Testis (tissue), 3 donors: ENCODE measurements around the gene CEP290. TPM values are rescaled to one million over a fixed set of nuclear protein-coding genes. Genes with fewer than 3 reads are reported as not detected.

Experiments
- DNase-seq: peaks from one replicate; pipeline ENCODE4 v3.0.0-alpha.2; 2019
- H3K27ac ChIP-seq, 2 donors: fragments of 200-600 bp; sonication (generic); one replicate each; pipeline ENCODE4 v1.5.1; 2019
- H3K27me3 ChIP-seq: fragments of 200-600 bp; sonication (generic); one replicate; pipeline ENCODE4 v1.5.1; 2019
- H3K36me3 ChIP-seq: fragments of 200-600 bp; sonication (generic); one replicate; pipeline ENCODE4 v1.5.1; 2017; ENCODE audit warnings: low read depth; ENCODE audit errors: missing control alignments
- H3K4me1 ChIP-seq: fragments of 200-600 bp; sonication (generic); one replicate; pipeline ENCODE4 v1.5.1; 2019
- H3K4me3 ChIP-seq, 2 donors: fragments of 200-600 bp; sonication (generic); one replicate each; pipeline ENCODE4 v1.5.1; 2017 to 2019
- H3K9me3 ChIP-seq: fragments of 200-600 bp; sonication (generic); one replicate; pipeline ENCODE4 v1.5.1; 2017
- CTCF ChIP-seq, 3 experiments: fragments of 450-650 bp in 2 of 3; fragments of 200-600 bp in 1 of 3; sonication (generic) in 1 of 3; IDR thresholded peaks; one replicate each; pipeline ENCODE4 v1.5.1; 2016 to 2019; ENCODE audit warnings: antibody characterized with exemption in 3 of 3, mild to moderate bottlenecking in 2 of 3, moderate library complexity in 1 of 3
- POLR2A ChIP-seq: fragments of 450-650 bp; IDR thresholded peaks from one replicate; pipeline ENCODE4 v1.6.1; 2017; ENCODE audit warnings: antibody characterized with exemption, mild to moderate bottlenecking, moderate library complexity
- WGBS, 2 donors: methylation state at CpG; one replicate each; pipeline ENCODE4 v1.1.5; 2018; 5-methylcytosine and 5-hydroxymethylcytosine counted together
- intact Hi-C: fragments of 100-400 bp; cut with DNase I; formaldehyde crosslinking; loops from one replicate; pipeline ENCODE4 v1.15.1; 2023; ENCODE audit warnings: low total_unique reads
- polyA plus RNA-seq: library from polyadenylated mRNA; stranded (reverse); fragments of 350-450 nt; fragmentation: Illumina TruSeq; extraction: RNeasy Lipid Tissue Mini Kit (QIAGEN cat#74804); gene quantifications from one replicate; pipeline ENCODE4 v1.2.3, GENCODE V29; 2014; ENCODE audit warnings: low read depth, low replicate concordance; ENCODE audit not compliant: insufficient read depth
- total RNA-seq, 2 donors: library from RNA; depleted of rRNA; stranded (reverse); fragments of >200 nt; gene quantifications; one replicate each; pipeline ENCODE4 v1.2.3, GENCODE V29; 2016

CEP290 gene
- total and polyA plus RNA-seq, 3 donors from 2014 or later: 5.0 to 48.5 (median 46.0) TPM

- no peak overlapping the region for H3K4me3 ChIP-seq
- DNase-seq: no peak
- 92 to 96% methylated on average over 3 of the region's 3 CpGs for WGBS, 2 donors
- no peaks in the 10 kb centered on the region for H3K27me3 ChIP-seq
- H3K36me3 ChIP-seq: no peaks in the 10 kb centered on the region
- H3K27ac ChIP-seq: no peak overlapping the region
- H3K9me3 ChIP-seq: no peaks in the 10 kb centered on the region
- no peaks in the 10 kb centered on the region for H3K4me1 ChIP-seq
- TF ChIP-seq CTCF (IDR thresholded peaks at IDR 0.05) (no peak), POLR2A (no peak)
- intact Hi-C loops: no loop called here
Measured at GRCh38 chr12:88175544-88175943, 33.7 kb upstream of the CEP290 start.

- no peaks in the 10 kb centered on the region for H3K36me3 ChIP-seq
- H3K27me3 ChIP-seq: no peaks in the 10 kb centered on the region
- intact Hi-C loops: no loop called here
- TF ChIP-seq POLR2A (no peak), CTCF (IDR thresholded peaks at IDR 0.05) (no peak)
- no peak overlapping the region for H3K4me3 ChIP-seq
- no peak for DNase-seq
- no peaks in the 10 kb centered on the region for H3K9me3 ChIP-seq
- no peak overlapping the region for H3K27ac ChIP-seq
- H3K4me1 ChIP-seq: no peaks in the 10 kb centered on the region
Measured at GRCh38 chr12:88172844-88173407, 31.0 kb upstream of the CEP290 start.

- Histone ChIP-seq H3K27ac (no peak overlapping the region), H3K4me3 (no peak overlapping the region), H3K9me3 (no peaks in the 10 kb centered on the region), H3K36me3 (no peaks in the 10 kb centered on the region), H3K4me1 (no peaks in the 10 kb centered on the region), H3K27me3 (no peaks in the 10 kb centered on the region)
- 92% methylated on average over 2 of the region's 2 CpGs for WGBS, 2 donors
- DNase-seq: no peak
- intact Hi-C loops: no loop called here
- TF ChIP-seq CTCF (IDR thresholded peaks at IDR 0.05): no peak
- no peak for TF ChIP-seq POLR2A
Measured at GRCh38 chr12:88167384-88167783, 25.5 kb upstream of the CEP290 start.

GRCh38 chr12:88166179-88166578 lies 24.3 kb upstream of the CEP290 start:
- Histone ChIP-seq H3K4me1 (no peaks in the 10 kb centered on the region), H3K27ac (no peak overlapping the region), H3K4me3 (no peak overlapping the region), H3K9me3 (no peaks in the 10 kb centered on the region), H3K36me3 (no peaks in the 10 kb centered on the region), H3K27me3 (no peaks in the 10 kb centered on the region)
- DNase-seq: no peak
- TF ChIP-seq CTCF (IDR thresholded peaks at IDR 0.05) (no peak), POLR2A (no peak)
- intact Hi-C loops: no loop called here
- WGBS, 2 donors: 92 to 93% methylated on average over 1 of the region's 1 CpG

- 90 to 91% methylated on average over 2 of the region's 2 CpGs for WGBS, 2 donors
- TF ChIP-seq CTCF (IDR thresholded peaks at IDR 0.05) (no peak), POLR2A (no peak)
- no peak for DNase-seq
- Histone ChIP-seq H3K27me3 (no peaks in the 10 kb centered on the region), H3K4me3 (no peak overlapping the region), H3K36me3 (no peaks in the 10 kb centered on the region), H3K27ac (no peak overlapping the region), H3K9me3 (no peaks in the 10 kb centered on the region), H3K4me1 (no peaks in the 10 kb centered on the region)
- intact Hi-C loops: no loop called here
Measured at GRCh38 chr12:88163371-88163770, 21.5 kb upstream of the CEP290 start.
